ENCODE data around the gene SMURF1.

DNA sequence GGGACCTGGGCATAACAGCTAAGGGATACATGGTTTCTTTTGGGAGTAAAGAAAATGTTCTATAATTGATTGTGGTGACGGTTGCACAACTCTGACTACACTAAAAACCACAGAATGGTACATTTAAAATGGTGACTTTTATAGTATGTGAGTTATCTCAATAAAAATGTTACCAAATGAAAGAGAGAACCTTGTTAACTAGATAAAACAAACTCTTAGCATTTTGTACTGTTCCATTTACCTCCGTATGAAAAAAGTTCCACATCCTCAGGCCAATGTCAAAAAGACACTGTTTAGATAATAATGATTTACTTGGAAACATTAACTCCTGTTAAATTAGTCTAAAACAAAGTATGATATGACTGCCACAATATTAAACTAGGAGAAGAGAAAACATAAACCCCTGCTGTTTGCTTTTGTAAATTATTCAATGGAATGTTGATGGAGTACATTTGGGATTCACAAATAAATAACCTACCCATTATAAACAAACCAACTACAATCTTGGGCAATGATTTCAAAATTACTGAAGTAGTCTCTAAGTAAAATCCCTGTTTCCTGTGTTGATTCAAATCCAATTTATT lies 60.7 kb downstream of the SMURF1 start:
- TF ChIP-seq, protein P1, sequence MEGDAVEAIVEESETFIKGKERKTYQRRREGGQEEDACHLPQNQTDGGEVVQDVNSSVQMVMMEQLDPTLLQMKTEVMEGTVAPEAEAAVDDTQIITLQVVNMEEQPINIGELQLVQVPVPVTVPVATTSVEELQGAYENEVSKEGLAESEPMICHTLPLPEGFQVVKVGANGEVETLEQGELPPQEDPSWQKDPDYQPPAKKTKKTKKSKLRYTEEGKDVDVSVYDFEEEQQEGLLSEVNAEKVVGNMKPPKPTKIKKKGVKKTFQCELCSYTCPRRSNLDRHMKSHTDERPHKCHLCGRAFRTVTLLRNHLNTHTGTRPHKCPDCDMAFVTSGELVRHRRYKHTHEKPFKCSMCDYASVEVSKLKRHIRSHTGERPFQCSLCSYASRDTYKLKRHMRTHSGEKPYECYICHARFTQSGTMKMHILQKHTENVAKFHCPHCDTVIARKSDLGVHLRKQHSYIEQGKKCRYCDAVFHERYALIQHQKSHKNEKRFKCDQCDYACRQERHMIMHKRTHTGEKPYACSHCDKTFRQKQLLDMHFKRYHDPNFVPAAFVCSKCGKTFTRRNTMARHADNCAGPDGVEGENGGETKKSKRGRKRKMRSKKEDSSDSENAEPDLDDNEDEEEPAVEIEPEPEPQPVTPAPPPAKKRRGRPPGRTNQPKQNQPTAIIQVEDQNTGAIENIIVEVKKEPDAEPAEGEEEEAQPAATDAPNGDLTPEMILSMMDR (IDR thresholded peaks at IDR 0.05): no peak
- TF ChIP-seq POLR2AphosphoS5 (IDR thresholded peaks at IDR 0.05) (no peak), POLR2A (IDR thresholded peaks at IDR 0.05) (no peak), EP300 (IDR thresholded peaks at IDR 0.05) (no peak)

Measured in sigmoid colon (tissue), 4 donors.